Calu3 (cell line): Measurements from ENCODE around the gene ANO4. TPM values are rescaled to one million over a fixed set of nuclear protein-coding genes. Genes with fewer than 3 reads are reported as not detected.

Experiments
- BruUV-seq: library from RNA; stranded (reverse); fragments of 400-500 nt; replicated peaks from 2 replicates; lab custom pipeline; 2021; lab: Mats Ljungman, UMichigan
- CTCF ChIA-PET: fragments of 300-600 bp; sonication (Branson Sonifier 250); formaldehyde crosslinking; loops from one replicate; lab custom pipeline; 2022; ENCODE audit warnings: antibody characterized with exemption; lab: Charles Lee
- DNase-seq: peaks from one replicate; pipeline ENCODE4 v3.0.0; 2022
- H3K27ac Mint-ChIP-seq: one replicate; pipeline ENCODE4 v1.8.0; 2022; ENCODE audit warnings: mixed read lengths; ENCODE audit not compliant: unreplicated experiment
- H3K27me3 Mint-ChIP-seq: one replicate; pipeline ENCODE4 v1.8.0; 2022; ENCODE audit warnings: mixed read lengths; ENCODE audit not compliant: unreplicated experiment
- H3K36me3 Mint-ChIP-seq: one replicate; pipeline ENCODE4 v1.8.0; 2022; ENCODE audit warnings: mild to moderate bottlenecking, moderate library complexity, mixed read lengths; ENCODE audit not compliant: insufficient read depth, unreplicated experiment
- H3K4me1 Mint-ChIP-seq: one replicate; pipeline ENCODE4 v1.8.0; 2022; ENCODE audit warnings: mild to moderate bottlenecking, low read depth, mixed read lengths; ENCODE audit not compliant: unreplicated experiment
- H3K4me3 Mint-ChIP-seq: one replicate; pipeline ENCODE4 v1.8.0; 2022; ENCODE audit warnings: mild to moderate bottlenecking, low read depth, moderate library complexity, mixed read lengths; ENCODE audit not compliant: unreplicated experiment
- H3K9me3 Mint-ChIP-seq: one replicate; pipeline ENCODE4 v1.8.0; 2022; ENCODE audit warnings: low read depth, mixed read lengths; ENCODE audit not compliant: unreplicated experiment
- CTCF ChIP-seq: fragments of 200-600 bp; IDR thresholded peaks from one replicate; pipeline ENCODE4 v1.8.0; 2022; ENCODE audit warnings: antibody characterized with exemption; ENCODE audit not compliant: unreplicated experiment
- intact Hi-C: fragments of 100-400 bp; cut with micrococcal nuclease; formaldehyde crosslinking; loops from one replicate; pipeline ENCODE4 v1.10.0; 2022; ENCODE audit not compliant: unreplicated experiment
- total RNA-seq: library from RNA; stranded (reverse); gene quantifications from 2 replicates; pipeline ENCODE4 v1.2.3, GENCODE V29; 2022

The ANO4 gene
- total RNA-seq, 1 experiment from 2014 or later, result 1.9 TPM

- CTCF ChIA-PET, result no interaction called here
- BruUV-seq, result no TSS peak
- DNase-seq, result no peak
- no peak overlapping the region for H3K27ac Mint-ChIP-seq
- H3K4me1 Mint-ChIP-seq, result no peaks in the 10 kb centered on the region
- intact Hi-C loops, result no loop called here
- H3K4me3 Mint-ChIP-seq, result no peak overlapping the region
- no peaks in the 10 kb centered on the region for H3K9me3 Mint-ChIP-seq
- TF ChIP-seq CTCF, result no peak
- H3K27me3 Mint-ChIP-seq, result no peaks in the 10 kb centered on the region
- no peaks in the 10 kb centered on the region for H3K36me3 Mint-ChIP-seq
Measured at GRCh38 chr12:100830003-100830795, 35.6 kb downstream of the ANO4 start.

- H3K9me3 Mint-ChIP-seq, result no peaks in the 10 kb centered on the region
- no peaks in the 10 kb centered on the region for H3K4me1 Mint-ChIP-seq
- CTCF ChIA-PET, result interaction anchor here (0.6 kb wide), 1 partner anchor 1986 kb away, joined by 4 read pairs; no protein-coding TSS in a partner anchor
- no peak for DNase-seq
- H3K4me3 Mint-ChIP-seq, result no peak overlapping the region
- no peaks in the 10 kb centered on the region for H3K27me3 Mint-ChIP-seq
- TF ChIP-seq CTCF, result no peak
- BruUV-seq, result no TSS peak
- no peaks in the 10 kb centered on the region for H3K36me3 Mint-ChIP-seq
- no peak overlapping the region for H3K27ac Mint-ChIP-seq
- intact Hi-C loops, result no loop called here
Measured at GRCh38 chr12:100833282-100833681, 38.7 kb downstream of the ANO4 start.

- H3K9me3 Mint-ChIP-seq, result peaks cover 9% of the 10 kb centered on the region
- H3K4me3 Mint-ChIP-seq, result no peak overlapping the region
- intact Hi-C loops, result no loop called here
- H3K27me3 Mint-ChIP-seq, result no peaks in the 10 kb centered on the region
- no TSS peak for BruUV-seq
- no peak overlapping the region for H3K27ac Mint-ChIP-seq
- DNase-seq, result no peak
- CTCF ChIA-PET, result no interaction called here
- TF ChIP-seq CTCF, result no peak
- H3K36me3 Mint-ChIP-seq, result no peaks in the 10 kb centered on the region
- H3K4me1 Mint-ChIP-seq, result peaks cover 14% of the 10 kb centered on the region
Measured at GRCh38 chr12:100840748-100841147, 46.2 kb downstream of the ANO4 start.

- Mint-ChIP-seq H3K4me3 (no peak overlapping the region), H3K27ac (no peak overlapping the region), H3K36me3 (no peaks in the 10 kb centered on the region), H3K4me1 (peaks cover 14% of the 10 kb centered on the region), H3K9me3 (peaks cover 9% of the 10 kb centered on the region), H3K27me3 (no peaks in the 10 kb centered on the region)
- CTCF ChIA-PET, result no interaction called here
- DNase-seq, result no peak
- intact Hi-C loops, result no loop called here
- no peak for TF ChIP-seq CTCF
- no TSS peak for BruUV-seq
Measured at GRCh38 chr12:100842156-100842555, 47.6 kb downstream of the ANO4 start.
